ENCODE data around the gene PLCL1.
"Not testable (repeated sequence)": the region's sequence is repeated elsewhere in the genome, so short reads cannot be mapped to it uniquely, and the experiment has no call there.

PLCL1 gene

GRCh38 chr2:198186257-198186656 lies 381.9 kb downstream of the PLCL1 start:
- DNase-seq (ENCODE audit: low spot score), result no peak

- no peak for DNase-seq (ENCODE audit: low spot score)
These were observed 383.4 kb downstream of the PLCL1 start for GRCh38 chr2:198187841-198188240.

- no peak for DNase-seq (ENCODE audit: low spot score)
These were observed 384.6 kb downstream of the PLCL1 start for GRCh38 chr2:198188982-198189381.

- no peak for DNase-seq (ENCODE audit: low spot score)
These were observed 387.3 kb downstream of the PLCL1 start for GRCh38 chr2:198191651-198192050.

GRCh38 chr2:198196556-198196955 lies 392.2 kb downstream of the PLCL1 start:
- DNase-seq (ENCODE audit: low spot score), result not testable (repeated sequence)
